ENCODE results near the gene FCN2.
"Not testable (repeated sequence)": the region's sequence is repeated elsewhere in the genome, so short reads cannot be mapped to it uniquely, and the experiment has no call there.

FCN2 gene

GRCh38 chr9:134847138-134847537, 33.5 kb upstream of the FCN2 start:
- DNase-seq (ENCODE audit: low spot score): no peak

- no peak for DNase-seq (ENCODE audit: low spot score)
Measured at GRCh38 chr9:134847752-134848432, 32.7 kb upstream of the FCN2 start.

- DNase-seq (ENCODE audit: low spot score): no peak
Measured at GRCh38 chr9:134848504-134848903, 32.1 kb upstream of the FCN2 start.

GRCh38 chr9:134850611-134851010, 30.0 kb upstream of the FCN2 start:
- DNase-seq (ENCODE audit: low spot score): no peak

GRCh38 chr9:134851020-134851419, 29.6 kb upstream of the FCN2 start:
- DNase-seq (ENCODE audit: low spot score): no peak

- DNase-seq (ENCODE audit: low spot score): no peak
Measured at GRCh38 chr9:134852906-134853654, 27.5 kb upstream of the FCN2 start.

- no peak for DNase-seq (ENCODE audit: low spot score)
Measured at GRCh38 chr9:134853893-134854292, 26.7 kb upstream of the FCN2 start.

GRCh38 chr9:134854541-134854981, 26.0 kb upstream of the FCN2 start:
- no peak for DNase-seq (ENCODE audit: low spot score)

GRCh38 chr9:134855231-134855899, 25.2 kb upstream of the FCN2 start:
- no peak for DNase-seq (ENCODE audit: low spot score)

- no peak for DNase-seq (ENCODE audit: low spot score)
Measured at GRCh38 chr9:134855900-134856377, 24.7 kb upstream of the FCN2 start.

- not testable (repeated sequence) for DNase-seq (ENCODE audit: low spot score)
Measured at GRCh38 chr9:134857451-134857850, 23.2 kb upstream of the FCN2 start.

GRCh38 chr9:134858051-134858841, 22.4 kb upstream of the FCN2 start:
- no peak for DNase-seq (ENCODE audit: low spot score)

GRCh38 chr9:134860510-134860909, 20.1 kb upstream of the FCN2 start:
- DNase-seq (ENCODE audit: low spot score): no peak

GRCh38 chr9:134861595-134862334, 18.8 kb upstream of the FCN2 start:
- DNase-seq (ENCODE audit: low spot score): no peak

GRCh38 chr9:134863306-134863902, 17.2 kb upstream of the FCN2 start:
- no peak for DNase-seq (ENCODE audit: low spot score)

GRCh38 chr9:134863941-134864820, 16.4 kb upstream of the FCN2 start:
- DNase-seq (ENCODE audit: low spot score): no peak

GRCh38 chr9:134864821-134865190, 15.8 kb upstream of the FCN2 start:
- no peak for DNase-seq (ENCODE audit: low spot score)

GRCh38 chr9:134867917-134868750, 12.5 kb upstream of the FCN2 start:
- DNase-seq (ENCODE audit: low spot score): no peak

Measured in SK-N-DZ (cell line).